HCT116 (cell line): ENCODE data around the gene MEIG1.

ENCODE experiments used
- POLR2A ChIP-seq: IDR thresholded peaks from 2 replicates; pipeline ENCODE4 v1.7.0; 2011; ENCODE audit warnings: borderline replicate concordance; ENCODE audit not compliant: insufficient read depth, insufficient read length; ENCODE audit errors: extremely low read depth
- SP1 ChIP-seq: IDR thresholded peaks from 2 replicates; pipeline ENCODE4 v1.6.1; 2012; ENCODE audit warnings: low read depth
- ZFX ChIP-seq: fragments of 450-650 bp; IDR thresholded peaks from 2 replicates; pipeline ENCODE4 v1.6.1; 2017

- TF ChIP-seq SP1, result no peak
- no peak for TF ChIP-seq ZFX
- no peak for TF ChIP-seq POLR2A
These were observed 4.3 kb upstream of the MEIG1 start for GRCh38 chr10:14954934-14955333.
